ENCODE measurements around the gene ANKS1B.

GRCh38 chr12:99709116-99709515 is 275.6 kb downstream of the ANKS1B start:
- TF ChIP-seq ZNF792 (tag by site-specific recombination; IDR thresholded peaks at IDR 0.05) (no peak), ZNF426 (tag by site-specific recombination; IDR thresholded peaks at IDR 0.05) (no peak), ZNF645 (tag by site-specific recombination; IDR thresholded peaks at IDR 0.05) (no peak), GLIS1 (tag by site-specific recombination; IDR thresholded peaks at IDR 0.05) (no peak), CTCF (tag by site-specific recombination; IDR thresholded peaks at IDR 0.05) (no peak)

Measured in HEK293 (cell line).